ENCODE results near the gene ANKRD26.

- TF ChIP-seq POLR2A (IDR thresholded peaks at IDR 0.05), result no peak
- no peak for TF ChIP-seq CTCF (IDR thresholded peaks at IDR 0.05)
Measured at GRCh38 chr10:27138277-27138676, 38.0 kb upstream of the ANKRD26 start.

Data from adrenal gland (tissue), 5 donors.